Inflammatory macrophage treated with lipopolysaccharide for 1 hour (primary cell): ENCODE measurements around the gene MSL3.

Experiments used
- DNase-seq, 2 donors: peaks; one replicate each; pipeline ENCODE4 v3.0.0-alpha.2; 2020 to 2022

MSL3 gene

GRCh38 chrX:11757719-11758399 is at the start of gene MSL3:
Gene MSL3, plus strand, starts transcription at chrX:11758237. Its CDS starts 27 bp downstream, at chrX:11758264.
- DNase-seq: peak; percentile 34 to 35

- no peak for DNase-seq
Observed at GRCh38 chrX:11722304-11722703, 35.7 kb upstream of the MSL3 start.

DNA sequence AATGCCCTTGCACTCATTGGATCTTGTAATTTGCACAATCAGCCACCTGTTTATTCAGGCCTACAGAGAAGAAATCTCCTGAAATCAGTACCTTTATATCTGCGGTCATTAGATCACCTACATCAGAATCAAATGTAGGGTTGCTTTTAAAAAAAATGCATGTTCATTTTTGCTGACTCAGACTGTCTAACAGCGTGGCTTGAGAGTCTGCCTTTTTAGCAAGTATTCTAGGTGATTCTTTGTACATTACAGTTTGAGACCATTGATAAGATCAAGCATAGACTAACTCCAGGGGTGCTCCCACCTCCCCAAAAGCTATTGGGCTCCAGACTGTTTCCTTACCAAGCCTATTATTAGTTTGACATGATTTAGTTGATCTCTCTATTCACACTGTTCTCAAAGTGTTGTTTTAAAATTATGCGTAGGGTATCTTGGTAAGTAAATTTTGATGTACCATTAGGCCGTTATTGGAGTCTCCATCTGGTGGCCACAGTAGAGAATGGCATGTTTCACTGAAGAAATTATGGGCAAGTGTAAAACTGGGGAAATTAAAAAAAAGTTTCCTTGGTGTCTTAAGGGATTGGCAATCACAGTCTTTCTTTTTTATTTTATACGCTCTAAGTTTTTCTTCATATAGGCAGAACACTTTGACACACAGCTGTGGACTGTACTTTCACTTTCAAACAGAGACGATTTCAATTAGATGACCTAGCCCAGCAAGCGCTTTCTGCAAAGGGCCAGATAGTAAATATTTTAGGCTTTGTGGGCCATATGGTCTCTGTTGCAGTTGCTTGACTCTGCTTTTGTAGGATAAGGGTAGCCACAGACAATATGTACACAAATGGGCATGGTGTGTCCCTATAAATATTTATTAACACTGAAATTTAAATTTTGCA is 33.7 kb upstream of the MSL3 start:
- DNase-seq: peak; percentile 2 to 38

GRCh38 chrX:11725631-11726442 is 32.2 kb upstream of the MSL3 start:
- no peak for DNase-seq

DNA sequence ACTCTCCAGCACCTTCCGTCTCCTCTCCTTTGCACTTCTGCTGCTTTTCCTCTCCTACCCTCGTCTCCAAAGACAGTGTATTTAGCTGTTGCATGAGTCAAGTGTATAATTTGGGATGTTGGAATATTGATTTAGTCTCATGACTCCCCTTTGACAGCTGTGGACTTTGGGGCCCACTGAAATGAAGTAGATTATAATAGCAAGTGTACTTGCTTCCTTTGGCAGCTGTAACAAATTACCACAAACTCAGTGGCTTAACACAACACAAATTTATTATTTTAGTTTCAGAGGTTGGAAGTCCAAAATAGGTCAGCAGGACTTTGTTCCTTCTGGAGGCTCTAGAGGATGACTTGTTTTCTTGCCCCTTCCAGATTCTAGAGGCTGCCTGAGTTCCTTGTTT is 29.5 kb upstream of the MSL3 start:
- no peak for DNase-seq

GRCh38 chrX:11733614-11734013 is 24.4 kb upstream of the MSL3 start:
- DNase-seq: no peak

DNA sequence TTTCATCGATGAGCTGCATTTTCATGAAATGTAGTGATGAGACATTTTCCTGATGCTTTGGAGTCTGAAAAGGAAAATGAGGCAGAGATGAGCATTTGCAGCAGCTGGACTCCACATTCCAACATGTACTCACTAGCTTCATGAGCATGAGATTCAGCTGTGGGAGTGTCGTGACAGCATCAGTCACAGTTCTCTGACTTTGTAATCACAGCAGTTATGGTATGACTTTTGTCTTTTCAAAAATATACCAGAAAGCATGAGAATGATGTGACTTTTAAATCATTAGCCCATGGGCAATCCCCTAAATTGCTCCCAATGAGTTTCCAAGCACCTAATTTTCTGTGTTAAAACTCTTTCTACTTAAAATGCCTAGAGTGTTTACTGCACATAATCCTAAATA is 18.3 kb upstream of the MSL3 start:
- DNase-seq: no peak

GRCh38 chrX:11740794-11741193 is 17.2 kb upstream of the MSL3 start:
- DNase-seq: no peak

DNA sequence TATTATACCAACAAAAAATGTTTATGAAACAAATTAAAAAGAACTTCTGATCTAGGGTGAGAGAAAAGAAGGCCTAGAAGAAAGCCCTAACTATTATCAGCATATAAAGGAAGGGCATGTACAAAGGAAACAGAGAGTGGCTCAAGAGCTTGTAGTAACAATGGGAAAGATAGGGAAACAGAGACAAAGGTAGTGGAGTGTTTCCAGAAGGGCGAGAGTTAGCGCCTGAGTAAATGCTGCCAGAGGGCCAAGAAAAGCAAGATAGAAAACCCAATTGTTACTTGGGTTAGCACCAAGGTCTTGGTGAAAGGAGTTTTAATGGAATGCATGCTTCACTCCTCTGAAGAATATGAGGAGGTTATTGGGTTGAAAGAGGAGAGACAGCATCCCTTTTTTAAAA is 16.5 kb upstream of the MSL3 start:
- DNase-seq: no peak

DNA sequence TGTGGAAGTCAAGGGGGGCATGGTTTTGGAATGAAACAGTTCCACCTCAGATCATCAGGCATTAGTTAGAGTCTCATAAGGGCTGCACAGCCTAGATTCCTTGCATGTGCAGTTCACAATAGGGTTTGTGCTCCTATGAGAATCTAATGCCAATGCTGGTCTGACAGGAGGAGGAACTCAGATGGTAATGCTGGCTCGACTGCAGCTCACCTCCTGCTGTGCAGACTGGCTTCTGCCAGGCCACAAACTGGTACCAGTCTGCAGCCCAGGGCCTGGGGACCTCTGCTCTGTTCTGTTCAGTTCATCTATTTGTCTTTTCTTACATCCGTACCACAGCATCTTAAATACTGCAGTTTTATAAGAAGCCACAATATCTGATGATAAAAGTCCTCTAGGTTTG is 12.2 kb upstream of the MSL3 start:
- no peak for DNase-seq

GRCh38 chrX:11750046-11750445 is 8.0 kb upstream of the MSL3 start:
- peak; percentile 56 to 58 for DNase-seq

DNA sequence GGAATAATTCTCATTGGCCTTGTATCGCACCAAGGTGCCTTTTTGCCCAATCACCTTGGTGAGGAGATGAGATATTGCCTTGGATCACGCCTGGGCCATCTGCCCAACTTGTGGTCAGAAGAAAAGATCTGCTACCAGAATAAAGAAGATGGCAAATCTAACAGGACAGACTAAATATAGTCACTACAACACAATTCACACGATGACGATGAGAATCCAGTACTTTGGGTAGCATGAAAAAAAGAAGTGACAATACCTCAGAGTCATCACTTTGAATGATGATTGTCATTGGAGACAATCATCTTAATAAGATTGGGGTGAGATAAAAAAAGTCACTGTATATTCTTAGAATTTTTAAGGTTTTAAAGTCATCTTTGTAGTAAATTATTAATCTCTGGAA is 7.3 kb upstream of the MSL3 start:
- no peak for DNase-seq

GRCh38 chrX:11751261-11751660 is 6.8 kb upstream of the MSL3 start:
- no peak for DNase-seq

DNA sequence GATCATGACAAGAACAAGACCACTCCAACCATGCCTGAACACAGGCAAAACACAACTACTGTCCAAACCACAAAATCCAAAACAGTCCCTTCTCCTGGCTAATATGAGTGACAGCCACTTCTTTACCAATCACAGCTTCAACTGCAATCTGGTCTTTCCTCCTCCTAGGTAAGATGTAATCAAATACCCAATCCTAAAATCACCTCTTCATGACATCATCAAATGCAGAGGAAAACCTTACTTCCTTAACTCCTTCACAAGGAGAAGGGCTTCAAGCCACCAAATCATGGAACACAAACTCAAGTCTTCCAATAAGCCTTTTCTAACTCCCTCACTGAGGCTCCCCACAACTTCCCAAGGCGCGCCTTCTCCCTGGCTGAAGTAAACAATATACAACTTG is 4.4 kb upstream of the MSL3 start:
- no peak for DNase-seq

GRCh38 chrX:11754958-11755645 is 2.9 kb upstream of the MSL3 start:
- DNase-seq: no peak

GRCh38 chrX:11755724-11756123 is 2.3 kb upstream of the MSL3 start:
- no peak for DNase-seq

- DNase-seq: peak; percentile 40 to 67
Observed at GRCh38 chrX:11756354-11757318, 1.4 kb upstream of the MSL3 start.

GRCh38 chrX:11757397-11757718 is 679 bp upstream of the MSL3 start:
- no peak for DNase-seq

- DNase-seq: peak; percentile 78 to 85
Observed at GRCh38 chrX:11758400-11759171, 549 bp downstream of the MSL3 start.

GRCh38 chrX:11759172-11759460 is 1.1 kb downstream of the MSL3 start:
- no peak for DNase-seq
